K562 (cell line): ENCODE data around the gene RPS27. TPM values are rescaled to one million over a fixed set of nuclear protein-coding genes. Genes with fewer than 3 reads are reported as not detected.

Experiments used
- ADNP ChIP-seq: fragments of 200-800 bp; sonication (Bioruptor generic); IDR thresholded peaks from 2 replicates; pipeline ENCODE4 v1.6.1; 2016; ENCODE audit warnings: missing genetic modification characterization, missing compliant biosample characterization
- BACH1 ChIP-seq: fragments of 200-800 bp; sonication (Bioruptor generic); IDR thresholded peaks from 2 replicates; pipeline ENCODE4 v1.6.1; 2016; ENCODE audit warnings: missing genetic modification characterization, missing compliant biosample characterization
- CREB5 ChIP-seq: fragments of 250-450 bp; sonication (Bioruptor Pico); IDR thresholded peaks from 2 replicates; pipeline ENCODE4 v1.5.0; 2020; ENCODE audit warnings: mild to moderate bottlenecking
- HDAC2 ChIP-seq: fragments of 450-650 bp; IDR thresholded peaks from 2 replicates; pipeline ENCODE4 v1.6.1; 2016; ENCODE audit warnings: mild to moderate bottlenecking
- ILF3 ChIP-seq: fragments of 450-650 bp; IDR thresholded peaks from 2 replicates; pipeline ENCODE4 v1.6.1; 2018; ENCODE audit warnings: antibody characterized with exemption, mild to moderate bottlenecking, moderate library complexity, borderline replicate concordance
- KDM4B ChIP-seq, 2 experiments: fragments of 450-650 bp in 1 of 2; sonication (generic) in 1 of 2; IDR thresholded peaks; 2 replicates each; pipeline ENCODE4 v1.6.1; 2016 to 2017; ENCODE audit warnings: borderline replicate concordance in 2 of 2, antibody characterized with exemption in 1 of 2, low read depth in 1 of 2, mild to moderate bottlenecking in 1 of 2
- LEF1 ChIP-seq: fragments of 450-650 bp; IDR thresholded peaks from 2 replicates; pipeline ENCODE4 v1.6.1; 2016; ENCODE audit warnings: mild to moderate bottlenecking
- NCOA6 ChIP-seq: fragments of 450-650 bp; IDR thresholded peaks from 2 replicates; pipeline ENCODE4 v1.6.1; 2017; ENCODE audit warnings: mild to moderate bottlenecking
- PCBP2 ChIP-seq: fragments of 200-400 bp; formaldehyde crosslinking; IDR thresholded peaks from 2 replicates; pipeline ENCODE4 v1.6.1; 2018; ENCODE audit warnings: low read length, low read depth, mild to moderate bottlenecking, moderate library complexity; ENCODE audit not compliant: poor library complexity, severe bottlenecking
- RAD21 ChIP-seq, 2 experiments: fragments of 250-450 bp in 1 of 2; fragments of 450-650 bp in 1 of 2; sonication (Bioruptor Pico) in 1 of 2; formaldehyde crosslinking in 1 of 2; IDR thresholded peaks in 1 of 2; conservative IDR thresholded peaks in 1 of 2; 2 replicates each; pipeline versions ENCODE4 v1.4.0 to v1.8.0; 2020 to 2022; ENCODE audit warnings: mild to moderate bottlenecking in 2 of 2, moderate library complexity in 1 of 2
- ZNF280A ChIP-seq: fragments of 450-650 bp; IDR thresholded peaks from 2 replicates; pipeline ENCODE4 v1.6.1; 2018; ENCODE audit warnings: mild to moderate bottlenecking, low read depth; ENCODE audit not compliant: partially characterized antibody
- ZNF324 ChIP-seq: fragments of 250-450 bp; sonication (Bioruptor Pico); IDR thresholded peaks from 2 replicates; pipeline ENCODE4 v1.4.0; 2020; ENCODE audit warnings: mild to moderate bottlenecking
- ZNF398 ChIP-seq: fragments of 250-450 bp; sonication (Bioruptor Pico); IDR thresholded peaks from 2 replicates; pipeline ENCODE4 v1.8.0; 2021; ENCODE audit warnings: moderate library complexity, mild to moderate bottlenecking, inconsistent platforms
- polyA plus RNA-seq, 8 experiments: library from polyadenylated mRNA; depleted of rRNA in 4 of 8; stranded (reverse) in 5 of 8; unstranded in 3 of 8; fragments of >200 nt; fragmentation: Nextera tagmentation in 2 of 8; fragmentation: Illumina TruSeq in 1 of 8; extraction: Ambion mirVana in 2 of 8; extraction: Trizol in 1 of 8; gene quantifications; 2 replicates each; pipeline versions ENCODE4 v1.2.1 to v1.2.3, GENCODE V29; 2011 to 2014; ENCODE audit warnings: inconsistent platforms in 1 of 8, missing spikeins in 1 of 8
- total RNA-seq, 7 experiments: library from RNA; depleted of rRNA in 6 of 7; stranded (reverse); fragments of >200 nt in 6 of 7; fragmentation: Illumina TruSeq in 2 of 7; extraction: Trizol in 2 of 7; gene quantifications; 2 replicates each; pipeline versions ENCODE4 v1.2.1 to v1.2.3, GENCODE V29; 2011 to 2021; ENCODE audit warnings: low replicate concordance in 1 of 7
- TF ChIP-seq, protein P1 (sequence below): sonication (generic); formaldehyde crosslinking; IDR thresholded peaks from 2 replicates; pipeline ENCODE4 v1.8.1; 2023; ENCODE audit warnings: mild to moderate bottlenecking, missing genetic modification reagents
- TF ChIP-seq, protein P2 (sequence below): sonication (generic); formaldehyde crosslinking; IDR thresholded peaks from 2 replicates; pipeline ENCODE4 v1.8.0; 2022; ENCODE audit warnings: mild to moderate bottlenecking, missing genetic modification reagents

The RPS27 gene
- total and polyA plus RNA-seq, 9 of the 15 experiments (the other 6 are each of a cell fraction or from before 2014, with no cell fraction given), result 2,091 to 9,377 (median 6,706) TPM

DNA sequence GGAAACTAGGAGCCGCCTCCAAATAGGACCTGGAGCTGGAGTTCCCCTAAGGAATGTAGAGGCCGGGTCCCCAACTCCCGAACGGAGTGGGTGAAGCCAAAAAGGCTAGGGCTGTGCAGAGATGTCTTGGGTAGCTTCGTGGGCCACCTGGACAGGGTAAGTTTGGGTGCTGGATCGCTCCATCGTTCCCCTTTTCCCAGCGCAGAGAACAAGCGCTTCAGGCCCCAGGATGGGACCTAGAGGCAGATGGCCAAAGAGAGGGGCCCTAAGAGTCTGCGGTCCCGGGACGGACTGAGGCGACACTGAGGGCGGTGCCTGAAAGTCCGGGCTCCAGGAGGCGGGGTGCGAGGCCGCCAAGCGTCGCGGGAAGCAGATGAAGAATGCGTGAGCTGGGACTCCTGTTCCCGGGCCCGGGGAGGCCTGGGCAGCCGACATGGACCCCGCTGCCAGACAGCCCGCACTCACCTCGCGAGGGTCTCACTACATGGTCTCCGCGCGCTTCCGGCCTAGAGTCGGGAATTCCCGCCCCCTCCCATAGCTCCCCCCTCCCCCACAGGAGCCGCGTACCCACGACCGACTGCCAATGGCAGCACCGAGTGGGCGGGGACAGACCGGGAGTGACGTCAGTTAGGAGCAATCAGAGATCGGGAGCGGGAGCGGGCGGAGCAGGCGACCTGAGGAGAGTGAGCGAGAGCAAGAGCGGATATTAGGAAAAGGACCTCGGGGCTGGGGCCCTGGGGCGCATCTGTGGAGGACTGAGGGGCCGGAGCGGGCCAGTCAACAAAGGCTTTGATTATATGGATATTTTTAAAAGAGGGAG lies 27.3 kb upstream of the RPS27 start, which contains the start of gene SLC39A1 (continued):
- TF ChIP-seq ZNF280A (no peak), ILF3 (no peak), KDM4B (IDR thresholded peaks at IDR 0.05; ENCODE audit: borderline replicate concordance in 2 of 2, low read depth in 1 of 2) (no peak), HDAC2 (peak; percentile 40; the same call in 1 of the 2 replicates), ZNF398 (CRISPR knock-in tag) (no peak), RAD21 (CRISPR knock-in tag; conservative IDR thresholded peaks at IDR 0.05 in 1 of 2, IDR thresholded peaks at IDR 0.05 in 1 of 2) (no peak), BACH1 (tag) (no peak), CREB5 (CRISPR knock-in tag) (no peak), NCOA6 (no peak), ZNF324 (CRISPR knock-in tag) (no peak), PCBP2 (no peak), ADNP (tag) (no peak), LEF1 (no peak)
- TF ChIP-seq, protein P1, sequence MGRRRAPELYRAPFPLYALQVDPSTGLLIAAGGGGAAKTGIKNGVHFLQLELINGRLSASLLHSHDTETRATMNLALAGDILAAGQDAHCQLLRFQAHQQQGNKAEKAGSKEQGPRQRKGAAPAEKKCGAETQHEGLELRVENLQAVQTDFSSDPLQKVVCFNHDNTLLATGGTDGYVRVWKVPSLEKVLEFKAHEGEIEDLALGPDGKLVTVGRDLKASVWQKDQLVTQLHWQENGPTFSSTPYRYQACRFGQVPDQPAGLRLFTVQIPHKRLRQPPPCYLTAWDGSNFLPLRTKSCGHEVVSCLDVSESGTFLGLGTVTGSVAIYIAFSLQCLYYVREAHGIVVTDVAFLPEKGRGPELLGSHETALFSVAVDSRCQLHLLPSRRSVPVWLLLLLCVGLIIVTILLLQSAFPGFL (CRISPR knock-in tag), result no peak
- TF ChIP-seq, protein P2, sequence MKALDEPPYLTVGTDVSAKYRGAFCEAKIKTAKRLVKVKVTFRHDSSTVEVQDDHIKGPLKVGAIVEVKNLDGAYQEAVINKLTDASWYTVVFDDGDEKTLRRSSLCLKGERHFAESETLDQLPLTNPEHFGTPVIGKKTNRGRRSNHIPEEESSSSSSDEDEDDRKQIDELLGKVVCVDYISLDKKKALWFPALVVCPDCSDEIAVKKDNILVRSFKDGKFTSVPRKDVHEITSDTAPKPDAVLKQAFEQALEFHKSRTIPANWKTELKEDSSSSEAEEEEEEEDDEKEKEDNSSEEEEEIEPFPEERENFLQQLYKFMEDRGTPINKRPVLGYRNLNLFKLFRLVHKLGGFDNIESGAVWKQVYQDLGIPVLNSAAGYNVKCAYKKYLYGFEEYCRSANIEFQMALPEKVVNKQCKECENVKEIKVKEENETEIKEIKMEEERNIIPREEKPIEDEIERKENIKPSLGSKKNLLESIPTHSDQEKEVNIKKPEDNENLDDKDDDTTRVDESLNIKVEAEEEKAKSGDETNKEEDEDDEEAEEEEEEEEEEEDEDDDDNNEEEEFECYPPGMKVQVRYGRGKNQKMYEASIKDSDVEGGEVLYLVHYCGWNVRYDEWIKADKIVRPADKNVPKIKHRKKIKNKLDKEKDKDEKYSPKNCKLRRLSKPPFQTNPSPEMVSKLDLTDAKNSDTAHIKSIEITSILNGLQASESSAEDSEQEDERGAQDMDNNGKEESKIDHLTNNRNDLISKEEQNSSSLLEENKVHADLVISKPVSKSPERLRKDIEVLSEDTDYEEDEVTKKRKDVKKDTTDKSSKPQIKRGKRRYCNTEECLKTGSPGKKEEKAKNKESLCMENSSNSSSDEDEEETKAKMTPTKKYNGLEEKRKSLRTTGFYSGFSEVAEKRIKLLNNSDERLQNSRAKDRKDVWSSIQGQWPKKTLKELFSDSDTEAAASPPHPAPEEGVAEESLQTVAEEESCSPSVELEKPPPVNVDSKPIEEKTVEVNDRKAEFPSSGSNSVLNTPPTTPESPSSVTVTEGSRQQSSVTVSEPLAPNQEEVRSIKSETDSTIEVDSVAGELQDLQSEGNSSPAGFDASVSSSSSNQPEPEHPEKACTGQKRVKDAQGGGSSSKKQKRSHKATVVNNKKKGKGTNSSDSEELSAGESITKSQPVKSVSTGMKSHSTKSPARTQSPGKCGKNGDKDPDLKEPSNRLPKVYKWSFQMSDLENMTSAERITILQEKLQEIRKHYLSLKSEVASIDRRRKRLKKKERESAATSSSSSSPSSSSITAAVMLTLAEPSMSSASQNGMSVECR (CRISPR knock-in tag), result 0 out of 2 replicates have a peak, but pooled peaks have one; percentile 11
